Measurements from ENCODE around the gene CATSPERZ.
"Not testable (repeated sequence)": the region's sequence is repeated elsewhere in the genome, so short reads cannot be mapped to it uniquely, and the experiment has no call there.

The CATSPERZ gene

GRCh38 chr11:64296830-64297698, 3.1 kb upstream of the CATSPERZ start:
- H3K9me3 Mint-ChIP-seq: no peaks in the 10 kb centered on the region
- DNase-seq: no peak
- H3K4me1 Mint-ChIP-seq: peaks cover 22 to 41% of the 10 kb centered on the region in 2 donors
- no peak overlapping the region for H3K4me3 Mint-ChIP-seq
- H3K36me3 Mint-ChIP-seq: no peaks in the 10 kb centered on the region
- H3K27ac Mint-ChIP-seq: no peak overlapping the region
- ATAC-seq (replicated peaks): no peak
- peaks cover 68 to 89% of the 10 kb centered on the region in 2 donors for H3K27me3 Mint-ChIP-seq

- no peaks in the 10 kb centered on the region for H3K9me3 Mint-ChIP-seq
These were observed 2.3 kb upstream of the CATSPERZ start for GRCh38 chr11:64297699-64298358.

GRCh38 chr11:64298966-64299846, 952 bp upstream of the CATSPERZ start:
- Mint-ChIP-seq H3K4me3 (peak overlapping the region; percentile 84 to 85), H3K27me3 (peaks cover 55 to 76% of the 10 kb centered on the region in 2 donors), H3K9me3 (no peaks in the 10 kb centered on the region), H3K4me1 (peaks cover 24 to 39% of the 10 kb centered on the region in 2 donors), H3K27ac (peak overlapping the region; percentile 65), H3K36me3 (no peaks in the 10 kb centered on the region)
- ATAC-seq (replicated peaks) (no peak), DNase-seq (no peak)

More at GRCh38 chr11:64297699-64298358, 2.3 kb upstream of the CATSPERZ start:
- no peak for ATAC-seq (replicated peaks)
- peaks cover 19 to 35% of the 10 kb centered on the region in 2 donors for H3K4me1 Mint-ChIP-seq
- no peak for DNase-seq
- no peaks in the 10 kb centered on the region for H3K36me3 Mint-ChIP-seq
- no peak overlapping the region for H3K4me3 Mint-ChIP-seq
- H3K27ac Mint-ChIP-seq: no peak overlapping the region
- H3K27me3 Mint-ChIP-seq: peaks cover 63 to 84% of the 10 kb centered on the region in 2 donors

GRCh38 chr11:64303109-64304031, 3.2 kb downstream of the CATSPERZ start:
- ATAC-seq (replicated peaks): no peak
- H3K27ac Mint-ChIP-seq: peak overlapping the region; percentile 99
- H3K9me3 Mint-ChIP-seq: no peaks in the 10 kb centered on the region
- no peak for DNase-seq
- H3K36me3 Mint-ChIP-seq: peaks cover 12 to 13% of the 10 kb centered on the region in 2 donors
- peak overlapping the region in 1 of 2 donors; percentile 92 for H3K4me3 Mint-ChIP-seq
- H3K4me1 Mint-ChIP-seq: peaks cover 33 to 54% of the 10 kb centered on the region in 2 donors
- H3K27me3 Mint-ChIP-seq: peaks cover 22 to 40% of the 10 kb centered on the region in 2 donors

GRCh38 chr11:64304032-64304315, 3.8 kb downstream of the CATSPERZ start:
- Mint-ChIP-seq H3K36me3 (peaks cover 12 to 13% of the 10 kb centered on the region in 2 donors), H3K4me1 (peaks cover 33 to 52% of the 10 kb centered on the region in 2 donors), H3K9me3 (no peaks in the 10 kb centered on the region), H3K27ac (peak overlapping the region; percentile 99), H3K27me3 (peaks cover 19 to 34% of the 10 kb centered on the region in 2 donors), H3K4me3 (peak overlapping the region; percentile 92 to 100)
- DNase-seq (no peak), ATAC-seq (replicated peaks) (no peak)

GRCh38 chr11:64304316-64305072, 4.3 kb downstream of the CATSPERZ start:
- peaks cover 19 to 29% of the 10 kb centered on the region in 2 donors for H3K27me3 Mint-ChIP-seq
- DNase-seq (peak; percentile 86), ATAC-seq (replicated peaks) (peak; percentile 53 to 54)
- H3K9me3 Mint-ChIP-seq: no peaks in the 10 kb centered on the region
- H3K27ac Mint-ChIP-seq: peak overlapping the region; percentile 99
- peak overlapping the region; percentile 92 to 100 for H3K4me3 Mint-ChIP-seq
- H3K4me1 Mint-ChIP-seq: peaks cover 33 to 48% of the 10 kb centered on the region in 2 donors
- H3K36me3 Mint-ChIP-seq: peaks cover 12 to 13% of the 10 kb centered on the region in 2 donors

- H3K27me3 Mint-ChIP-seq: peaks cover 12 to 22% of the 10 kb centered on the region in 2 donors
- ATAC-seq (replicated peaks) (peak; percentile 73 to 78), DNase-seq (peak; percentile 99)
- H3K36me3 Mint-ChIP-seq: peaks cover 12 to 13% of the 10 kb centered on the region in 2 donors
- peak within 1 kb of the TSS; percentile 97 to 100 for H3K4me3 Mint-ChIP-seq
- H3K27ac Mint-ChIP-seq: peak within 1 kb of the TSS; percentile 99
- H3K9me3 Mint-ChIP-seq: no peaks in the 10 kb centered on the region
- H3K4me1 Mint-ChIP-seq: peaks cover 30 to 41% of the 10 kb centered on the region in 2 donors
These were observed 5.0 kb downstream of the CATSPERZ start, which contains the start of gene ESRRA for GRCh38 chr11:64305075-64305690. ESRRA (plus strand) TSS chr11:64305524; CDS start chr11:64307180, 1,656 bp downstream.

- H3K9me3 Mint-ChIP-seq: no peaks in the 10 kb centered on the region
- ATAC-seq (replicated peaks) (peak; percentile 33 to 38), DNase-seq (peak; percentile 74)
- H3K36me3 Mint-ChIP-seq: peaks cover 15% of the 10 kb centered on the region in 2 donors
- peaks cover 5 to 15% of the 10 kb centered on the region in 2 donors for H3K27me3 Mint-ChIP-seq
- H3K4me1 Mint-ChIP-seq: peaks cover 26 to 34% of the 10 kb centered on the region in 2 donors
- H3K4me3 Mint-ChIP-seq: peak overlapping the region; percentile 97 to 100
- peak overlapping the region; percentile 97 for H3K27ac Mint-ChIP-seq
These were observed 5.8 kb downstream of the CATSPERZ start for GRCh38 chr11:64305691-64306562.

GRCh38 chr11:64306563-64306875, 6.4 kb downstream of the CATSPERZ start:
- peaks cover 16 to 18% of the 10 kb centered on the region in 2 donors for H3K36me3 Mint-ChIP-seq

GRCh38 chr11:64306876-64307622, 6.9 kb downstream of the CATSPERZ start:
- peak overlapping the region; percentile 97 for H3K27ac Mint-ChIP-seq
- H3K4me1 Mint-ChIP-seq: peaks cover 24 to 32% of the 10 kb centered on the region in 2 donors
- peaks cover 16 to 18% of the 10 kb centered on the region in 2 donors for H3K36me3 Mint-ChIP-seq
- DNase-seq: no peak
- H3K27me3 Mint-ChIP-seq: peaks cover under 1 to 6% of the 10 kb centered on the region in 2 donors
- no peaks in the 10 kb centered on the region for H3K9me3 Mint-ChIP-seq
- no peak for ATAC-seq (replicated peaks)
- peak overlapping the region; percentile 97 to 100 for H3K4me3 Mint-ChIP-seq

More at GRCh38 chr11:64306563-64306875, 6.4 kb downstream of the CATSPERZ start:
- H3K9me3 Mint-ChIP-seq: no peaks in the 10 kb centered on the region
- DNase-seq: no peak
- ATAC-seq (replicated peaks): no peak
- H3K27me3 Mint-ChIP-seq: peaks cover 4 to 11% of the 10 kb centered on the region in 2 donors
- H3K4me3 Mint-ChIP-seq: peak overlapping the region; percentile 97 to 100
- peak overlapping the region; percentile 97 for H3K27ac Mint-ChIP-seq
- H3K4me1 Mint-ChIP-seq: peaks cover 26 to 32% of the 10 kb centered on the region in 2 donors

GRCh38 chr11:64307795-64308194, 7.6 kb downstream of the CATSPERZ start:
- ATAC-seq (replicated peaks); H3K9me3 Mint-ChIP-seq; H3K27me3 Mint-ChIP-seq; DNase-seq: not testable (repeated sequence)
- peaks cover 27 to 39% of the 10 kb centered on the region in 2 donors for H3K4me1 Mint-ChIP-seq
- peak overlapping the region; percentile 69 for H3K27ac Mint-ChIP-seq
- peak overlapping the region; percentile 23 to 55 for H3K4me3 Mint-ChIP-seq
- peaks cover 20 to 23% of the 10 kb centered on the region in 2 donors for H3K36me3 Mint-ChIP-seq

All from stimulated activated naive B cell treated with anti-CD40 and anti-IgM and Interleukin-4, amounts not matched to agents 10 μg/mL and 1 μg/mL and 100 μg/mL, for 72 hours (primary cell).